Measurements from ENCODE around the gene PPP2R2D. TPM values are rescaled to one million over a fixed set of nuclear protein-coding genes. Genes with fewer than 3 reads are reported as not detected.
"Not testable (repeated sequence)": the region's sequence is repeated elsewhere in the genome, so short reads cannot be mapped to it uniquely, and the experiment has no call there.

The PPP2R2D gene
- total and polyA plus RNA-seq, 8 donors: 15.6 to 96.7 (median 36.9) TPM

- Histone ChIP-seq H3K36me3 (no peaks in the 10 kb centered on the region), H3K27me3 (peaks cover 0 to 10% (median 6%) of the 10 kb centered on the region in 3 donors), H3K27ac (peak overlapping the region; percentile 58 to 91 (median 62)), H3K4me3 (peak overlapping the region; percentile 56 to 96 (median 88)), H3K4me1 (peaks cover 16 to 47% (median 33%) of the 10 kb centered on the region in 4 donors), H3K9me3 (no peaks in the 10 kb centered on the region)
- no peak for TF ChIP-seq EP300 (IDR thresholded peaks at IDR 0.05)
- no peak for TF ChIP-seq CTCF (IDR thresholded peaks at IDR 0.05)
- TF ChIP-seq POLR2A (IDR thresholded peaks at IDR 0.05): no peak
- no peak for TF ChIP-seq POLR2AphosphoS5 (IDR thresholded peaks at IDR 0.05)
- intact Hi-C loops (cut with DNase I; ENCODE audit: low total_unique reads): no loop called here
- WGBS, 5 donors: 2 to 8% (median 3%) methylated on average over 7 to 83 of the region's 83 CpGs
- no peak for DNase-seq
Observed at GRCh38 chr10:131982185-131982756, 81.5 kb downstream of the PPP2R2D start.

GRCh38 chr10:131982796-131983195 is 82.0 kb downstream of the PPP2R2D start:
- TF ChIP-seq POLR2A (IDR thresholded peaks at IDR 0.05) (no peak), EP300 (IDR thresholded peaks at IDR 0.05) (no peak), CTCF (IDR thresholded peaks at IDR 0.05) (no peak), POLR2AphosphoS5 (IDR thresholded peaks at IDR 0.05) (no peak)
- Histone ChIP-seq H3K27ac (peak overlapping the region in 4 of 5 donors; percentile 58 to 91 (median 72)), H3K27me3 (peaks cover 0 to 10% (median 6%) of the 10 kb centered on the region in 3 donors), H3K4me3 (peak overlapping the region; percentile 56 to 96 (median 88)), H3K9me3 (no peaks in the 10 kb centered on the region), H3K4me1 (peaks cover 16 to 43% (median 33%) of the 10 kb centered on the region in 4 donors), H3K36me3 (no peaks in the 10 kb centered on the region)
- WGBS, 5 donors: 60 to 69% (median 68%) methylated on average over 21 of the region's 21 CpGs
- no peak for DNase-seq
- intact Hi-C loops (cut with DNase I; ENCODE audit: low total_unique reads): no loop called here

GRCh38 chr10:131983780-131984179 is 83.0 kb downstream of the PPP2R2D start:
- Histone ChIP-seq H3K27ac (peak overlapping the region in 2 of 5 donors; percentile 2 to 30), H3K36me3 (no peaks in the 10 kb centered on the region), H3K4me1 (peaks cover 16 to 34% (median 28%) of the 10 kb centered on the region in 4 donors), H3K27me3 (peaks cover 0 to 10% (median 6%) of the 10 kb centered on the region in 3 donors), H3K4me3 (no peak overlapping the region), H3K9me3 (no peaks in the 10 kb centered on the region)
- TF ChIP-seq EP300 (IDR thresholded peaks at IDR 0.05) (no peak), POLR2AphosphoS5 (IDR thresholded peaks at IDR 0.05) (peak in 2 of 3 donors; percentile 9 to 35)
- DNase-seq: no peak
- WGBS, 5 donors: 65 to 74% (median 67%) methylated on average over 6 of the region's 6 CpGs
- intact Hi-C loops (cut with DNase I; ENCODE audit: low total_unique reads): no loop called here

- H3K36me3 ChIP-seq; H3K4me3 ChIP-seq; DNase-seq; H3K27me3 ChIP-seq; intact Hi-C loops (cut with DNase I; ENCODE audit: low total_unique reads); H3K4me1 ChIP-seq; H3K27ac ChIP-seq; H3K9me3 ChIP-seq: not testable (repeated sequence)
- WGBS, 5 donors: 96 to 98% (median 96%) methylated on average over 7 of the region's 7 CpGs
Observed at GRCh38 chr10:131986851-131987250, 86.0 kb downstream of the PPP2R2D start.

GRCh38 chr10:131987301-131987700 is 86.5 kb downstream of the PPP2R2D start:
- H3K27me3 ChIP-seq; H3K4me3 ChIP-seq; intact Hi-C loops (cut with DNase I; ENCODE audit: low total_unique reads); H3K27ac ChIP-seq; DNase-seq; H3K9me3 ChIP-seq; H3K4me1 ChIP-seq; H3K36me3 ChIP-seq: not testable (repeated sequence)
- WGBS, 5 donors: 85 to 95% (median 93%) methylated on average over 4 to 5 of the region's 5 CpGs

- H3K9me3 ChIP-seq; intact Hi-C loops (cut with DNase I; ENCODE audit: low total_unique reads); H3K4me3 ChIP-seq; H3K27me3 ChIP-seq; H3K36me3 ChIP-seq; H3K4me1 ChIP-seq; H3K27ac ChIP-seq; DNase-seq: not testable (repeated sequence)
- 94 to 100% (median 97%) methylated on average over 2 to 3 of the region's 3 CpGs for WGBS, 5 donors
Observed at GRCh38 chr10:131987786-131988185, 87.0 kb downstream of the PPP2R2D start.

All from stomach (tissue), 9 donors.